HK-2 (cell line): ENCODE measurements around the gene C6orf132.
"Not testable (repeated sequence)": the region's sequence is repeated elsewhere in the genome, so short reads cannot be mapped to it uniquely, and the experiment has no call there.

ENCODE experiments used
- DNase-seq: peaks from one replicate; pipeline ENCODE4 v3.0.0-alpha.2; 2018; ENCODE audit not compliant: unreplicated experiment

The C6orf132 gene

DNA sequence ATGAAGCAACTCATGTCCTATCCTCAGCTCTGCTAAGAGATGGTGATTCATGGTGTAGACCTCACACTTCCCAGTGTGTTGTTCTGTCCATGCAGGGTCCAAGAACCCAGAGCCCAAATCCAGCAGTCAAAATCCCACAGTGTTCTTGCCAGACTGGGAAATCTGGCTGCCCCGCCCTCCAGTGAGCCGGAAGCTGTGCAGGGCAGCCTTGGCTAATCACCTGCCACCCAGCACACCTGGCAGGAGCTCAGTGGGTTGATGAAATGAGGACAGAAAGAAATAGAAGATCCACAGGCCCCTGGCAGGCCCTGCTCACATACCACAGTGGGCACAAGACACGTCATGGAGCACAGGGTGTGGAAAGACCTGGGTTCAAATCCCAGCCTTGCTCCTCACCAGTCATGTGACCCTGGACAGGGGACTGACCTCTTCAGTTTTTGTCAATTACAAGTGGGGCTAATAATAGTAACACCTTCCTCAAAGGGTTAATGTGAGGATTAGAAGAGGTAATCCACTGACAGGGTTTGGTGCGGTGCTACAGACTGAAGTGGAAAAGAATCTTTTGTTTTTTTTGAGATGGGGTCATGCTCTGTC lies 17.1 kb upstream of the C6orf132 start:
- no peak for DNase-seq

DNA sequence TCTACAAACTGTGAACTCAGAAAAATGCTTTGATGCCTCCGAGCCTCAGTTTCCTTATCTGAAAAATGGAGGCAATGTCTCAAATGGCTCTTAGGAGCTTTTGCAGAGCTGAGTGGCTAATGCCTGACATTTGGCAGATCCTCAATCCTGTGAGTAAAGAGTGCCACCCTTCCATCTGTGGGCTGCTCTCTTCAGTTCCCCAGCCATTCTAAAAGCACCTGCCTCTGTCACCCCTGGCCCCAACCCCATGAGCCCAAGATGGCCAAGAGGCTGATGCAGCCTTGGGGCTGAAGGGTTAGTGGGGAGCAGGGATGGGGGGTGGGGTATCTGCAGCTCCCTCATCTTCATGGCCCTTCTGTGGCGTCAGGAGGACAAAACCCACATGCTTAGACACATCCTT lies 16.2 kb upstream of the C6orf132 start:
- no peak for DNase-seq

DNA sequence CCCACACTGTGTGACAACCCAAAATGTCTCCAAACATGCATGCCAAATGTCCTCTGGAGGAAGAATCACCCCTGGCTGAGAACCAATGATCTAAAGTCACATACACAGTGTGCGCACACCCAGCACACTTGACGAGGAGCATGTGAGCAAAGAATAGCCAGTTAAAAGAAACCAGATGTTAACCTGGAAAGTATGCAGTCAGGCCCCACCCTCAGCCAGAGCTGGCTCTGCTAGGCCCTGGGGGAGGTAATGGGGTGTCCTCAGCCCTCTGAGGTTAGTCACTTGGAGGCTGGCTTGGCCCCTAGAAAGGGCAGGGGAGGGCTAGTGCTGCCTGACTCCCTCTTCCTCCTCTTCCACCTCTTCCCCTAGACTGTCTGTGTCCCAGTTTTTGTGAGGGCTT lies 15.6 kb upstream of the C6orf132 start:
- no peak for DNase-seq

DNA sequence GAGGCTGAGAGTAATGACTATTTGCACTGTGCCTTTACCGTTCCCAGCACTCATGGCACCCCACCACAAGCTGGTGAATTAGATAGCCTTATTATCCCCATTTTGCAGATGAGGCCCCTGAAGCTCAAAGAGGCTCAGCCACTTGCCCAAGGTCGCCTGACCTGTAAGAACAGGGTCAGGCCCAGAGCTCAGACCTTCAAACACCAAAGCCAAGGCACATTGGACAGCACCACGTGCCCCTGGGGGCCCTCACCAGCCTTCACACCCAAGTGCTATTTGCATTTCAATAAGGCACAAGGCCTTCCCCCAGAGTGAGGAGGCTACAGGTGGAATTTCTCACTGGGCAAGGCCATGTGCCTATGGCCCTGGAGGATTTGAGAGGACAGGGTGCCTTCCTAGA lies 14.2 kb upstream of the C6orf132 start:
- DNase-seq: no peak

DNA sequence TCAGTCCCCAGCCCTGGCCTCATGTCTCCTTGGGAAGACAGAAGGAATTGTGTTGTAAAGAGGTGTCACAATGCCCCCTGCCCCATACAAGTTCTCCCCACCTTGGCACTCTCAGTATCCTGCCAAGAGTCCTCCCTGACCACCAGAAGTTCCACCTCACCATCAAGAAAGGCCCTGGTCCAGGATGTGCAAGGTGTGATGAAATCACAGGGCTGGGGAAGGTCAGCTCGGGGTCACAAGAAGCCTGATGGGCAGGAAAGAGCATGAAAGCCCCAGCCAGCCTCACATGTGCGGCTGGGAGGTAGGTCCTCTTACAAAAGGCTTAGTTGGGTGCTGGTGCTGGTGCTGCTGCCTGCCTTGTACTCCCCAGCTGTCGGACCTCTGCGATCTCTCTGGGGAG lies 12.9 kb upstream of the C6orf132 start:
- no peak for DNase-seq

DNA sequence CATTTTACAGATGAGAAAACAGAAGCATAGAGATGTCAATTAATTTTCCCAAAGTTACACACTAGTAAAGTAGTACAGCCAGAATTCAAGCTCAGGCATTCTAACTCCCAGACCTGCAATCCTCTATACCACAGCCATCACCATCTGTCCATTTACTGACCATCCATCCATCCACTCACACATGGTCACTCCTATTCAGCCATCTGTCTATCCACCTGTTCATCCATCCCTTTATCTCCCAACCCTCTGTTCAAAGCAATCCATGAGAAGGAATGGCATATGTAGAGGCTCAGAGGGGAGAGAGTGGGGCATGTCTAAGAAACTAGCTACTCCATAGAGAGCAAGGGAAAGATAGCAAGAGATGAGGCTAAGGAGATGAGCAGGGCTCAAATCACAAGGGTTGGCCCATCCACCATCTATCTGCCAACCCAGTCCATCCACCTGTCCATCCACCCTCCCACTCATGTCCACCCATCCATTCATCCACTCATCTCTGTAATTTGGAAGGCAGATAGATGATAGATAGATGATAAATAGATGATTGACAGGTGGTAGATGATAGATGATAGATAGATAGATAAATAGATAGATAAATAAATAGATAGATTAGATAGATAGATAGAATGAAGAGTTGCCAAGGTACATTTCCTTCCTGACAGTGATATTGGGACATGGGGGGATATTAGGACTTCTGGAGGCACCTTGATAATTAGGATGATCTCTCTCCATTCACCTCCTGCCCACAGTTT lies 12.2 kb upstream of the C6orf132 start:
- no peak for DNase-seq

DNA sequence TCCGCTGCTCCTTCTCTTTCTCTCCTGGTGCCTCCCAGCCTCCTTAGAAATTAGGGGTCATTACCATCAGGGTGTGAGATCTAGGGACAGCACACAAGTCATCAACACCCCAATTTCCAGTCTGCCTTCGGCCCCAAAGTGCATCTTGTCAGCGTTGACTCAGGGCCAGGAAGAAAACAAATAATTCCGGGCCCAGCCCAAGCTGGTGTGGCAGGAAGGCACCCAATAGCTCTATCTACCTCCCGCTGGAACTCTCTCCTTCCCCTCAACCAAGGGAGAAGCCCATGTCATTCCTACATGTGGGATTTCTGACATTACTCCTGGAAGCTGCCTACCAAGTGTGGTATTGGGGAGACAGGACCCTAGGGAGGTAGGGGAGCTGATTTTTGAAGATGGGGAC lies 11.5 kb upstream of the C6orf132 start:
- DNase-seq: no peak

DNA sequence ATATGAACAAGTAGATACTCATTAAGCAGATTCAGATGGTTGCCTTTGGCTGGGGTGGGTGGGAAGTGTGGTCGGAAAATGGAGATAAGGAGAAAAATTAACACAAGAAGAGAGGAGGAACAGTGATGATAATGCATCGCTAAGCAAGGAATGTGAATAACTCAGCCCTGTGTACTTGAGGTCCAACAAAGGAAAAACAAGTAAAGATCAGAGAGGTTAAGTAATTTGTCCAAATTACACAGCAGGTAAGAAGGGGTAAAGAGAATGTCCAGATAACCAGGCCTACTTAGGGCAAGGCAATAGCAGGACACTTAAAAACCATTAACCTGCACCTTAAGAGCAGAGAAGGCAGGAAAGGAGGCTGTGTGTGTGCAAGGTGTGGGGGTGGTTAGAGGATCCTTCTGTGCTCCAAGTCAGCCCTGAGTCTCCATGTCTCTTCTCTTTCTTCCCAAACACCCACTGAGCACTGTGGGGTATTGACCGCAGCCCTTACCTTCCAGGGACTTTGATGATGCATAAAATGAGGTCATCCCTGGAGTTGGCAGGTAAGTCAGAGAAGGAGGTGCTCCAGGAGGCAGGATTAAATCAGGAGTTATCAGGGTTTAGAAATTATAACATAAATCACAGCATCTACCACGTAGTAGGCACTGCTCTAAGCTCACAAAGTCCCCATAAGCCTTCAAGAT lies 10.3 kb upstream of the C6orf132 start:
- DNase-seq: not testable (repeated sequence)

DNA sequence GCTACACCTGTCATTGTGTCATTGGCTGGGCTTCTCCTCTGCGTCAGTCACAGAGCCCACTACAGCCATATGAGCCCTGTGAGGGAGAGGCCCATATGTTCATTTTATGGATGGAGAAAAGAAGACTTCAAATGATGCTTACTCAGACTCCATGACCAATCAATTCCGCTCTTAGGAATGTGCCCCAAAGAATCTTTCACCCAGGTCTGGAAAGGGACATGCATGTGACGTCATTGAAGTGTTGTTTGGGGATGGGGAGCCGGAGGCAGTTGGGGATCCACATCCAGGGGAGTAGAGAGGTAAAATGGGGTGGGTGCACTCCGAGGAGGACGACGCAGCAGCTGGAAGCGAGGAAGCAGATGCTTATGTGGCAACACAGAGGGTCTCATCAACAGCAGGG lies 9.6 kb upstream of the C6orf132 start:
- DNase-seq: no peak

DNA sequence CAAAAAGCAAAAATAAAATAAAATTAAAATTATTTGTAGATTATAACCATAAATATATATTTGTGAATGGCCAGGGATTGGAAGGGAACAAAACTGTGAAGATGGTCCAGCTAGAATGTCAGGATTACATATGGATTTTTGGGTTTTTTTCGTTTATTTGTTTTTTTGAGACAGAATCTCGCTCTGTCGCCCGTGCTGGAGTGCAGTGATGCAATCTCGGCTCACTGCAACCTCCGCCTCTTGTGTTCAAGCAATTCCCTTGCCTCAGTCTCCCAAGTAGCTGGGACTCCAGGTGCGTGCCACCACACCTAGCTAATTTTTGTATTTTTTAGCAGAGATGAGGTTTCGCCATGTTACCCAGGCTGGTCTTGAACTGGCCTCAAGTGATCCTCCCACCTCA lies 7.8 kb upstream of the C6orf132 start:
- no peak for DNase-seq

DNA sequence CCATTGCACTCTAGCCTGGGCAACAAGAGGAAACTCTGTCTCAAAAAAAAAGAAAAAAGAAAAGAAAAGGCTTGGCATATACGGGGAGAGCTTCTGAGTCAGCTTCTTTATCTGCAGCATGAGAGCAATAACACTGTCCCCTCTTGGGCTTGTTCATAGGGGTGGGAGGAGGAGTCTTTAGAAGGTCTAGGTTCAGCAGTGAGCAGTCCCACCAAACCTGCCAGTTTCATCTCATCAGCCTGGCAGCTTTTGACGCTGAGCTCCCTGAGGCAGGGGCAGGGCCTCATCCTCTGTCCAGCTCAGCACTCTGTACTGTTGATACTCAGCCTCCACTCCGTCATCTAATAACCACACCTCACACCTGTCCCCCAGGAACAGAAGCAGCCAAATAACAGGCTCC lies 5.6 kb upstream of the C6orf132 start:
- no peak for DNase-seq

DNA sequence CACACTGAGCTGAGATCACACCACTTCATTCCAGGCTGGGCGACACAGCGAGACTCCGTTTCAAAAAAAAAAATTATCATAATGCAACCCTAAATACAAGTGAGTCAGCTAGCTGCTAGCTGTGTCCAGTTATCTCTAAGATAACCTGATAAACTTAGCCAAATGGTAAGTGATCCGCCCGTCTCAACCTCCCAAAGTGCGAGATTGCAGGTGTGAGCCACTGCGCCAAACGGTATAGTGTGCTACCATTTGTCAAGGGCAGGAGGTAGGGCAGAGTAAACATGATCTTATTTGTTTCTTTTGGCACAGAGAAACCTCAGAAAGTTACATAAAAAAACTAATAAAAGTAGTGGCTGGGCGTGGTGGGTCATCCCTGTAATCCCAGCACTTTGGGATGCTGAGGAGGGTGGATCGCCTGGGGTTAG lies 4.7 kb upstream of the C6orf132 start:
- no peak for DNase-seq

DNA sequence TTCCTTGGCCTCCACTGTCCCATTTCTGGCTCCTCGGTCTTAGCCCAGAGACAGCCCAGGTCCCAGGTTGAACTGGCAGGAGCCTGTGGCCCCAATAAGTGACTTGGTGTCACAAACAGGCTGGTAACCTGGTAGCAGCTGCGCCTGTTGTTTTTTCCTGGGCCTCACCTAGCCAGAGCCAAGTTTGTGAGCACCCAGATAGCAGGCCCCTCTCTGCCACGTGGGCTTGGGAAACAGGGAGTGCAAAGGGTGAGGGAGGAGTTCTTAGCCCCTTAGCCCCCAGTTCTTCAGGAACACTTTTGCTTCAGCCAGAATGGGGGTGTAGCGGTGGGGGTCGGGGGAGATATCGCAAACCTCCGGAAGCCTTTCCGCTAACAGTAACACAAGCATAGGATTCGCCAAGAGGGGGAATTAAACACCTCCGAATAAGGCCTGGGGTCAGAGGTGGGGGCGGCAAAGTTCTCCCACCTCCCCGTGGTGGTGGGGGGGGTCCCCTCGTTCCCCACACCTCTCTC lies 760 bp downstream of the C6orf132 start:
- DNase-seq: no peak

DNA sequence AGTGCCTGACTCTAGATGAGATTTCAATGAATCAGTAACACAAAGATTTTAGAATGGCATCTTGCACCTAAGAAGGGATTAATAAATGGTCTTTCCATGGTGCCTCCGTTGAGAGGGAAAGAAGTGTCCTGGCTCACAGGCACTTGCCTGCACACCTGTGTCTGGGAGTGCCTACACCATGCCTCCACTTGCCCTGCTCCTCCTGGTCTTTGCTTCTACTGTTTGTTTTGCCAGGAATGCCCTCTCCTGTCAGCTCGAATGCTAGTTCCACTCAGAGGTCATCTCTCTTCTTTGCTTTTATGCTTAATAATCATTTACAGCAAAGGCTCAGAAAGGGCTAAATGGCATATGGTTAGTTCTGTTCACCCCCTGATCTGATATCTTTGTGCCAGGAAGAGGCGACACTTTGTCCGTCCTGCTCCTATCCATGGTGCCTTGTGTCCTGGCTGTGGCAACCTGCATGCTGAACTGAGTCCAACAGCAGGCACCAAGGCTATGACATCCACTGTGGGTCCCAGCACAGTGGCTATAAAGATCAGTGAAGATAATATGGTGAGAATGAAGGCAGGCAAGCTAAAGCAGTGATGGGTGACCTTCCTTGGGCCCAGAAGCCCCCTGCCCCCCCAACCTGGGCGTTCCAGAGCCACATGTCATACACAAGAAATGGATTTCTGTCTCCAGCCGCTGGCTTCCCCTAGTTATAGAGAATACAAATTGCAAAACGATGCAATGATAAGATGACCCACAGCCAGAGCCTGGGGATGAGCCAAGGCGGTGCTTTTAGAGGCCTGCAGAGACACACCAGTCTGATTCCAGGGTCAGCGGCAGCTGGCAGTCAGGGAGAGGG lies 1.4 kb downstream of the C6orf132 start:
- no peak for DNase-seq

DNA sequence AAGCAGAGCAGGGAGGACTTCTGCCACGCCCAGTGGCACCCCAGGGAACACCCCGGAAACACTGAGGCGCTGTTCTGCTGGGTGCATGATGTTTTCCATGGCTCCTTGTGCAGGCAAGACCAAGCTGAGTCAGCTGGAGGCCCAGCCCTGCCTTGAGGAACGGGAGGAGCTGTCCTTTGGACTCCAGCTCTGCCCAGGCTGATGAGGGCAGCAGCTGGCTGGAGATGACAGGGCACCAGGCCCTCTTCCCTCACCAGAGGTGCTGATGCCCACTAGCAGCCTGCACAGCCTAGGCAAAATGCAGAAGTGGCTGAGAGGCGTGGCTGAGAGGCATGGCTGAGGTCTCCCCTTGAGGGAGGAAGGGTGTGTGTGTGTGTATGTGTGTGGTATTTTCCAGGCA lies 2.4 kb downstream of the C6orf132 start:
- no peak for DNase-seq

DNA sequence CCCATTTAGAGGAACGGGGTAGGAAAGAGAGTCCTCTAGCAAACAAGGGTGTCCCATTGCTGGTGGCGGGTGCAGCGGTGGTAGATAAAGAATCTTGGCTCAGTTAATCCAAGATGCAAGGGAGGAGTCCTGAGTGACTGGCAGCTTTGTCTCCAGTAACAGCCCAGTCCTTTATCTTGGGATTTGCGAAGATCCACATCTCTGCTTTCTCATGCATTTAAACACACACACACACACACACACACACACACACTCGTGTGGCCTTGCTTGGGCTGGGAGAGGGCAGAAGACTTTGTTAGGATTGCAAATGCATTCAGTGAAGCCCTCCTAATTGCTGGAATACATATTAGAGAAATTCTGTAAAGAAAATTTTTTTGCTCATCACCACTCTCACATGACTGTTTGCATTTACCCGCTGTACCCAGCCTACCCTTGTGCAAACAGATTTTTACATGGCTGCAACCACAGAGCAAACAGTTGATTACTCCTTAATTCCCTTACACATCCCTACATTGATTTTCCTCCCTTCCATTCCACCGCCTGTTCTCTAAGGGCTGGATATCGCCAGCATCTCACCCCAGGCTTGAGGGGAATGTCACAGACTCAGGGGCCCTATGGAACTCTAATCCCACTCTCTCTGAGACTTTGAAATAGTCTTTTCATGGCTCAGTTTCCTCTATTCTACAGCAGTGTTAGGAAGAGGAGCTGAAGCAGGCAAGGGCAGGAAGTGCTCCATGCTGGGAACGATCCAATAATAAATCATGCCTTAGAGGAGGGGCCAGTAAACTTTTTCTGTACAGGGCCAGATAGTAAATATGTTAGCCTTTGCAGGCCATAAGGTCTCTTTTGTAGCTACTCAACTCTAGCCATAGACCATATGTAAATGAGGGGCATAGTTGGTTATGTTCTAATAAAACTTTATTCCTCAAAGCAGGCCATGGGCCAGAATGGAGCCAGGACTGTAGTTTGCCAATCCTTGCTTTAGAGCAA lies 3.5 kb downstream of the C6orf132 start:
- no peak for DNase-seq

DNA sequence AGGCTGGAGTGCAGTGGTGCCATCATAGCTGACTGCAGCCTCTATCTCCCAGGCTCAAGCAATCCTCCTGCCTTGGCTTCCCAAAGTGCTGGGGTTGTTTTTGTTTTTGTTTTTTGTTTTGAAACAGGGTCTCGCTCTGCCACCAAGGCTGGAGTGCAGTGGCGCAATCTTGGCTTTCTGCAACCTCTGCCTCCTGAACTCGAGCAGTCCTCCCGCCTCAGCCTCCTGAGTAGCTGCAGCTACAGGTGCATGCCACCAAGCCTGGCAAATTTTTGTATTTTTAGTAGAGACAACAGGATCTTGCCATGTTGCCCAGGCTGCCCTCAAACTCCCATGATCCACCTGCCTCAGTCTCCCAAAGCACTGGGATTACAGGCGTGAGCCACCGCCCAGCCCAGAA lies 4.2 kb downstream of the C6orf132 start:
- no peak for DNase-seq

DNA sequence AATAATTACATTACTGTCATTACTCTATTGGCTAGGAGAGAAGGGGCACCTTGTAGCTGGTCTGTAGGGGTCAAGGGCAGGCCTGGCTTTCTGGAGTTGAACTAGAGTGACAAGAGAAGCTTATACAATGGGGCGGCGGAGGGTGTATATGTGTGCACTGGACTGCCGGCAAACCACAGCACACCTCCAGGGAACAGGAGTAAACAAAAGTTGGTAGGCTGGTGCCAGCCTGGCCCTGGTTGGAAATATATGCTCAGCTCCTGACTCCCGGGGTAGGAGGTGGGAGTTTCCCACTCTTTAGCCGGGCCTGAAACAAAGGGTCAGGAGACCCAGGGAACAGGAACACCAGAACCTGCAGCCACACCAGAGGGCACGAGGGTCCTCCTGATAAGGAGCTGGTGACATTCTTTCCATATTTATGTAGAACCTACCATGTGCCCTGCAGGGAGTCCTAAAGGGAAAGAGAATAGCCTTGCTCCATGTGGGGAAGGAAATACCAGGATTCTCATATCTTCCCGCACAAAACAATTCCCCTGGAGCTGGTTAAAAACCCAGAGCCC lies 5.1 kb downstream of the C6orf132 start:
- DNase-seq: no peak

DNA sequence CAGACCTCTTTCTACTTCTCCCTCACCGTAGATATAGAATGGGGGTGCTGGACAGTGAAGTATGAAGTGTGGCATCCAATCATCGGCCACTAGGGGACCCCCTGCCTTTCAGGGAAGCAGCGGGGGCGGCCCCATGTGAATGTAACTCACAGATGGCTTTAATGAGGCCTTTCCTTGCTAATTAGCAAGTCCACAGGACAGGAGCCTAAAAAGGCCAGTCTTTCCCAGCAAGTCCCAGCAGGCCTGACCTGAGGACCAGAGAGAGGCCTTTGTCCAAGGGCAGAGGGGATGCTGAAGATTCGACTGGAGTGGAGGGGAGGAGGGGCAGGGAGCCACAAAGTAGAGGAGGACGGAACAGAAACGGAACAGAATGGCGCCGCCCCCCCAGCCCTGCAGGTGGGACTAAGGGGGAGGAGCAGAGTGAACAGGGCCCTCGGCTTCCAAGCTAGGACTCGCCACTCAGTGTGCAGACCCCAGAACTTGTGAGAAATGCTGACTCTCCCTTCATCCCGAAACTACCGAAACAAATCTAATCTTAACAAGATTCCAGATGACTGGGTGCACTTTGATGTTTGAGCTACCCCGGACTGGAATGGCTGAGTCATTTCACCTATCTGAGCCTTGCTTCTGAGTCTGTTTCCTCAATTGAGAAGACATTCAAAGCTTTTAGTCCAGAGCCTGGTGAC lies 5.8 kb downstream of the C6orf132 start:
- DNase-seq: peak; percentile 35

DNA sequence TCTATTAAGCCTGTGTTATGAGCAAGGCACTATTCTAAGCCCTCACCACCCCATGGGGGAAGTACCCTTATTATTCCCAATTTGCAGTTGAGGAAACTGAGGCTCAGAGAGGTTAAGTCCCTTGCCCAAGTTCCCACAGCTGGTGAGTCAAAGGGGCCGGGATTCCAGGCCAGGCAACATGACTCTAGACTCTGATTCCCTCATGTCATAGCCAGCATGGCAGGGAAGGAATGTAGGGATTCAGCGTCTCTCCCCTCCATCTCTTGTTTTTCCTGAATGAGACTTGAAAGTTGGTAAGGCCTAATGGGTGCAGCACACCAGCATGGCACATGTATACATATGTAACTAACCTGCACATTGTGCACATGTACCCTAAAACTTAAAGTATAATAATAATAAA lies 6.7 kb downstream of the C6orf132 start:
- no peak for DNase-seq
